Activated T-cell treated with anti-CD3 and anti-CD28 coated beads for 48 hours (primary cell): ENCODE measurements around the gene MPHOSPH9.
A peak's percentile ranks its signal among the peaks of the same experiment; 100 is the strongest.

ENCODE experiments used
- DNase-seq: peaks from one replicate; pipeline ENCODE4 v3.0.0-alpha.2; 2020; ENCODE audit warnings: low read depth

MPHOSPH9 gene

DNA sequence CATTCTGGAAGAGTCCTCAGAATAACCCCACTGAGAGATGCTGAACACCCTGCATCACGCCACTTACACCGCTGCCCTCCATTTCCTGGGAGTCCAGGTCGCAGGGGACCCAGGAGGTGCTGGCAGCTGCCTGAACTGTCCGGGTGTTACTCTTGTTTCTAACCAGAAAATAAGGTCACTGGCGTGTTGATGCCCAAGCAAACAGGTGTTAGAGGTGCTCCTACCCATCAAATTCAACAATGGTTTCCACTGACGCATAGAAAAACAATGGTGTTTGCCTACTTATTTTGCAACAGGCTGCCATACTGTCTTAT, 105.8 kb downstream of the MPHOSPH9 start:
- no peak for DNase-seq

DNA sequence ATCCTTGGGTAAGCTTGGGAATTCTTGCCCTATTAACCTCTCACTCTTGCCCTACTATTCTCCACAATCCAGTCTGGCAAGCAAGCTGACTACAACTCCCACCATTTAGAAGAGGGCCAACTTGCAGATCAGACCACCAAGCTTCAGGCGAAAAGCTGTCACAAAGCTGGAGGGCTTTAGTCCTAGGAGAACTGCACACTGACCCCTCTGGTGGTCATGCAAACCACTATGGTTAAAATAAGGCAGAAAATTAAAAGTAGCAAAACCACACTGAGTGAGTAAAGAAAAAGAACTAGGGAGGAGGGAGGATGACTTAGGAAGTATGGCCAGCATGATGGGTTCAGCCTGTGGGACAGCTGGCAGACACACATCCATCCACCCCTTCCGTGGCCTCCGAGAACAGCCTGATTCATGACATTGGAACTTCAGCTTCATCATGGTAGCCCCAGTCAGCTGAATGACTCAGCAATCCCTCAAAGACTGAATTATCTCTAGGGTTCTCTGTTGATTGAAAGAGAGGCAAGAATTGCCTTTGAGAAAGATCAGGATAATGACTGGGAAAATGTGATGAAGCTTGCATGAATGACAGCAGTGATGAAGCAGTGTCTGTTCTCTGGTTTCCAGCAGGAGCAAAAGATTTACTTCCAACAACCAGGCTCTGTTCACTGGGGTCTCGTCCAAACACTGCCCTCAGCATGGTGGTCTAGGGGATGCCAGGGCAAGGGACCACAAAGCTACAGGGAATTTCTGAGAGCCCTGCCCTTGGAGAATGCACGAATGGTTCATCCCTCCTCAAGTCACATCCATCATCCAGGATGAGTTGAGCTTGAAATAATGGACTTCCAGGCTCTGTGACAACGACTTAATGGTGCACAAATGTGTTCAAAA, 106.4 kb downstream of the MPHOSPH9 start:
- no peak for DNase-seq

DNA sequence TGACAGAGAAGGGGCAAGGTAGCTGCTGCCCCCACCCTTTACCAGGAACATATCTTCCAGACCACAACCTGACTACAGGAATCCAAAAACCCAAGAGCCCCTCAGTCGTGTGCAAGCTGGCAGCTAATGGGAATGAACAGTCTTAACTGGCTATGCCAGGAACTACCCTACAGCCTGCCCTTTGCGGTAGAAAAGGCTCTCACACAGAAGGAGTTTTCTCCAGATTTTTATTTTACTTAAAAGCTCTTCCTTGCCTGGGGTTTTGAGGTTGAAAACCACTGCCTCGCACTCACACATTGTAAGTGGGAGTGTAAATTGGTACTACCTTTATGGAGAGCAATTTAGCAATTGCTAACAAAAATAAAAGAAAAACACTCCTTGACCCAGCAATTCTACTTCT, 110.3 kb downstream of the MPHOSPH9 start:
- no peak for DNase-seq

DNA sequence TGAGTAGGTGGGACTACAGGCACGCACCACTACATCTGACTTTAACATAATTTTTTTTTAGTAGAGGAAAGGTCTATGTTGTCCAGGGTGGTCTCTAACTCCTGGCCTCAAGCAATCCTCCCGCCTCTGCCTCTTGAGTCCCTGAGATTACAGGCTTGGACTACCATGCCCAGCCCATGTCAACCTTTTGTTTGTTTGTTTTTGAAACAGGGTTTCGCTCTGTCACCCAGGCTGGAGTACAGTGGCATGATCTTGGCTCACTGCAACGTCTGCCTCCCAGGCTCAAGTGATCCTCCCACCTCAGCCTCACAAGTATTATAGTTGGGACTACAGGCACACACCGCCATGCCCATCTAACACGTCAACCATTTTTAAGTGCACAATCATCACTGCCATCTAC, 111.3 kb downstream of the MPHOSPH9 start:
- no peak for DNase-seq

DNA sequence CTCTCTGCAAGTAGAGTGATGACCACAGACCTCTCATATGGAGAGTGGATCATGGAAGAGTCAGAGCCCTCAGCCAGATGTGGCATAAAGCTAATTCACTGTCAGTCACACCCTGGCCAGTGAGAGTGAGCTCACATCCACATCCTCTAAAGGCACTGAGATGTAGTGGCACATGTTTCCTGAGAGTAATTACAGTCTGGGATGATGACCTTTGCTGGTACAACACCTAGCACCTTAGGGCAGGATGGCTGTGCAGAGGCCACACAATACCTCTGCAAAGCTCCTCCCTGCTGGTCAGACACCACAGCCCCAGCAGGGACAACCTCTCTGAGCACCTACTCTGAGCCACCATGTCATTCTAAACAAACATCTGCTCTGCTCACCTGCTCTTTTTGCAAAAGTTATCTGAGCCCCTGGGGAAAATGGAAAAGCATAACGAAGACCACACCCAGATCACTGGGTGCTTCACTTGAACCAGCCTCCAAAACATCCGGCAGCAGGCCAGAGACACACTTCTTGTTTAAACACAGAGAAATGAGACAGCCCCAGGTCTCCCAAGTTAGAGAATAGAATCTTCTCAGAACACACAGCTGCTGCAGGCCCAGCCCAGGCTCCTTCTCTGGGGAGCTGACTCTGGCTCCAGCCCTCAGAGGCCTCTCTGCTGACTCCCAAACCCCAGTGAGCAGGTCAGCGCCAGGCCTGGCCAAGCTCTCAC, 112.3 kb downstream of the MPHOSPH9 start:
- DNase-seq = no peak

DNA sequence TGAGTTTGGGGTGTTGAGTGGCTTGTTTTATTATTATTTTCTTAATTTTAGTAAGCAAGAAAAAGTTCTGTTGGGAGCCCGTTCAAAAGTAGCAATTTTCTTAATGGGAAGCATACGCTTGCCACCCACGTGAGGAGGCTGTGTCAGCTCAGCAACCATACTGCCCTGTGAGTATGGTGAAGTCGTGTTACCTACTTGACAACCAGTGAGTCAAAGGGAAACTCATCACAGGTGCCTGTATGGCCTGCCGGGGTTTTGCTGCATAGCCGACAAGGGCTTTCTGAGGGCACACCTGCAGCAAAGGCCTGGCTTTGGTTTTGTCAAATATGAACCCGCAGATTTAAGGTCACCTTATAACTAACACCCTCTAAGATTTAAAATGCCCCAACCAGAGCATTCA, 113.1 kb downstream of the MPHOSPH9 start:
- peak; percentile 31 for DNase-seq

DNA sequence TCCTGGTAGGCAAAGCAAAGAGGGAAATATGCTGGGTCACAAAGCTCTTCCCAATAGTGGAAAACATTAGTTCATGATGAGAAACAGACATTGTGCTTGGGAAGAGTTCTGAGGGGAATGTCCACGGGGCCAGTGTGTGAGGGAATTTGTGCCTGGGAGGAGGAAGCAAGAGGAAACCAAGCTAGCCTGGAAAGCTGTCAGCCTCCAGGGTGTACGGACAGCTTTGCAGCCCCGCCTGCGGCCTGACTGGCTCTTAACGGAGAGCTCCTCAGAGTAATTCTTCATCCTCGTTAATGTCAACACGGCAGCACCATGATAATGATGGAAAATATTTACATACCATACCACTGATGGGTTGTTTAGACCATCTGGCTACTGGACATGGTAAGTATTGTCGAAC, 114.4 kb downstream of the MPHOSPH9 start:
- no peak for DNase-seq

DNA sequence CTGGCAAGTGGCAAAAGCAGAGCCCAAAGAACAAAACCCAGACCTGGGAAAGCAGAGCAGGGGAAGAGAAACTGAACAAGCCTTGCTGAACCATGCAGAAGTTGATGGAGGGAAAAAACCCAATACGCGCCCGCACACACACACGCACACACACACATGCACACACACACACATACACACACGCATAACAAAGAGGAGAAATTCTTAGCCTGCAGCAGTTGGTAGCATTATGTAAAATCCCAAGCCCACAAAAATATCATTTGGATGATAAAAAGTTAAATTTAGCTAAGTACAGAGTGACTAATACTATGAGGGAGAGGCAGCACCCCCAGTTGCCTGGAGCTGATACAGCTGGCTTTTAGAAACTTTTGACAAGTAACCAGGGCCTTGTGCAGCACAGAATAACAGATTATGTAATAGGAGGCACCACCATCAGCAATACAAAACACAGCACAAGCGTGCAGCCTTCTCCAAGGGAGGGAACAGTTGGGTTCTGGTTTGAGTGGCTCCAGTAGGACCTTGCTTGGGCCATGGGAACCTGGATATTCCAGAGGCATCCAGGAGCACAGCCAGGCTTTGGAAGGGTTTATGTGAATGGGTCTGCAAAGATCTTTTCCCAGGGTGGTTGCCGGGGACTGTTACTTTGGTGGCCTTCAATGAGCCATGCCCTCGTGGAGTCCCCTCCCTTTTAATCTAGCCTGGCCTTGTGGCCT, 117.4 kb downstream of the MPHOSPH9 start:
- no peak for DNase-seq

DNA sequence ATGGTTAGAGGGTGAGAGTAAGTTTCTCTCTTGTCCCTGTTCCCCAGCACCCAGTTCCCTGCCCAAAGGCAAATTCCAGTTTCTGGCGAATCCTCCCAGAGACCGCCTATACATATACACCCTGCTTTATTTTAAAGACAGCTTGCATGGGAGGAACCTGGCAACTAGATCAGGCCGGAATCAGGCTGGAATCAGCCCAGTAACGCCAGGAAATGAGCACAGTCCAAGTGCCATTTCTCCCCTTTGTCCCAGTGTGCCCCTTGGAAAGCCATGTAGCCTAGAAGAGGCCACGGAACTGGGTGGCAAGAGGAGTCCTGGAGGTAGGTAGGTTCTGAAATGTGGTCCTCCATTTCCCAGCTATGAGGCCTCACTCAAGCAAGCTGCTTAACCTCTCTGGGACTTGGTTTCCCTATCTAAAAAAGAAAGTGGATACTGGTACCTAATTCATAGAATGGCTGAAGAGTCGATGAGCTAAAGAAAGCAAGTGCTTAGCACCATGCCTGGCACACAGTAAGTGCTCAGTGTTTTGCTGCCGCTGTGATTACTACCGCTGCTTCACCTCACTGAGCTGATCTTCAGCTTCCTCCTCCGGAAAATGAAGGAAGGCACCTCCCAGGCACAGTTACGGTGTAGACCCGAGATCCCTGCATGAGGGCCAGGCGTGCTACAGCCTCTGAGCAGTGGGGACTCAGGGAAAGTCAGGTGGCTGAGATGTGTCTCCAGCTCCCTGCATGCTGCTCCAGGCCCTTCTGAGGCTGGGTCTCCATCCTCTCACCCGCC, 118.4 kb downstream of the MPHOSPH9 start:
- no peak for DNase-seq

DNA sequence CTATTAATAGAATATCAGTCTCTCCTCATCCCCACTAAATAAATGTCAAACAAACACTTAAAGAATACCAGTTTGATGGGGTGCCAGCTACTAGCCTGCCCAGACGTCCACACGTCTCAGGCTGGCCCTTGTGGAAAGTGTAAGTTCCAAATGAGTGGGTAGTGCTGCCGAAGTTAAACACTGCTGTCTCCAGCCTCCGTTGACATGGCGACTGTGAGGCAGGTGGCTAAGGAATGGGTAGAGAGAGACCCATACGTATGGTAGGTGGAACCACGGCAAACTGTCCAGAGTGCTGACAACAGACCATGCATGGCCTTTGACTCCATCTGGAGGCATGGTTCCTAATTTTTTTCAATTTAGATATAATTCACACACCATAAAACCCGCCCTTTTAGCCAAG, 119.9 kb downstream of the MPHOSPH9 start:
- no peak for DNase-seq

DNA sequence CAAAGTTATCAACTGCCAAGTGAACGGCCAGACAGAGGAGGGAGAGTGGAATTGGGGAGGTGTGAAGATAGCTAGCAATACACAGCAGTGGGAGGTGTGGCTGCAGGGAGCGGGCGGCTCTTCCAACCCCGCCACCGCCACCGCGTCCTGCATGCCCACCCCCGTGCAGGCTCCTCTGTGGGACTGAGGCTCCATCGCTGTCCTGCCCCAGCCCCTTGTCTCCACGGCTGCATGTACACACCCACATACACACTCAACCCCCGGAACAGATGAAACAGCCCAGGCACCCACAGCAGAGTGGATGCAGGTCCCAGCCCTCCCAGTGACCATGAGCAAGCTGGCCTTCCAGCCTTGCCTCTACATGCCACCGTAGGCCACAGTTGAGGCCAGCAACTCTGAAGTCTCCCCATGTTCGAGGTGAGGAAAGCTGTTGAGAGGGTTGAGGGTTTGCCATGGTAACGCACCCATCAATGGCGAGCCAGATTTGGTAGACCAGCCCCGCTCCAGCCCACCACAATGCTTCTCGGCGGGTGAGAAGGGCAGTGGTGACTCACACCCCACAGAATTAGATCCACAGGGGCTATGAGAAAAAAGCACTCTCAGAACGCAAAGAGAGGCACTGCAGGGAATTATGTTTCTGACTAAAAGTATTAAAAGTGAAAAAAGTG, 121.3 kb downstream of the MPHOSPH9 start:
- DNase-seq = no peak

DNA sequence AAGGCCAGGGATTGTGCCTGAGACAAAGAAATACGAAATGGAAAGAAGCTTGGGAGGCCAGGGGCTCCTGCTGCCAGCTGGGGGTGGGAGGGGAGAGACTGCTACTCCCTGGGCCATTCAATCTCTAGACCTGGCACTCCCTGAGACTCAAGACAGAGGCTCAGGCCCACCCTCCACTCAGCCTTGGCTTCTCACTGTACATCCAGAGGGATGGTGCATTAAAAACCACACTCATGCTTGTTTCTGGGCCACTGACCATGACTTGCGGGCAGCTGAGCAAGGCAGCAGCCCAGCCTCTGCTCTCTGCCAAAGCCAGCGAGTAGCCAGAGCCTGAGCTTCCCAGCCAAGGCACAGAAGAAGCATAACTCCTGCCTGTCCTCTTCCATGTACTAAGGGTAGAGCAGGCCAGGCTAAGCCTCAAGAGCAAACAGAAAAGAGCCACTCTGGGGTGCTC, 123.6 kb downstream of the MPHOSPH9 start:
- no peak for DNase-seq

DNA sequence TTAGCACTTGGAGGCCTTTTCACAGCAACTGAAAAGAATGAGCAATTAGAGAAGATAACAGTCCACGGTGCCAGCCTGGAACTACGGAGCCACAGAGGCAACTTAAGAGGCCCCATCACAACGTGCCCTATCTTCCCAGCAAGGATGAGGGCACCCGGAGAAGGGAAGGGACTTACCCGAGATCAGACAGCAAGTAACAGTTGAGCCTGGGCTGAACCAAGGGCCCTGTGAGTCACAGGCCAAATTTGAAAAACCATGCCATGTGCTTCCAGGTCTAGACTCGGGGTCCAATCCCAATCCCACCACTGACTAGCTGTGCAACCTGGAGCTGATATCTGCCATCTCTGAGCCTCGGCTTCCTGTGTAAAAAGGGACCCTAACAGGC, 124.3 kb downstream of the MPHOSPH9 start:
- DNase-seq = no peak

DNA sequence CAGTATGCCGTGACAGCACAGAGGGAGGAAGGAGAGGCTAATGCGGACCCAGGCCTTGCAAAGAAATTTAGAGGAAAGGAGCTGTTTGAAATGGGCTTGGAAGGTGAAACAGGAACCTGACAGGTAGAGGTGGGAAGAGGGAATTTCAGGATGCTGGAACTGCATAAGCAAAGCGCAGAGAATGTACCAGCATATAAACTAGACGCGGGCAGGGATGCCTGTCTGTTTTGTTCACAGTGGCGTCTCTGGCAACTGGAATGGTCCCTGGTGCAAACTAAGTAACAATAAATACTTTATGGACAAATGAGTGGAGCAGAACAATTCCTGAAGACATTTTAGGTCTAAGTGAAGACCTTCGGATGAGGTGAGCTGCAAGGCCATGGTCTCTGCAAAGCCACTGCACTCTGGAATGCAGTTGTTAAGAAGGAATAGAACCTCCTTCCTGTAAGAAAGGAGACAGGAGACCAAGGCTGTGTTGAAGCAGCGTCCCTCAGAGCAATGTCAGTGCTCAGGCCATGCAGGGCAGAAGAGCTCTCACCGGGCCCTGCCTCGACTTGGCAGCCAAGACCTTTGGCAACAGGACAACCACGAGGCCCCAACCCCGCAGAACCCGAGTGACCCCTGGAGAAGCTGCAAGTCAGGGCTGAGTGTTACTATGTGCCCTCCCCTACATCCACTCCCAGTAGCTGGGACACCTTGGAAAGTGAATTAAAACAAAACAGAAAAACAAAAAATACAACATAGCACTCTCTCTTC, 124.8 kb downstream of the MPHOSPH9 start:
- DNase-seq = no peak

DNA sequence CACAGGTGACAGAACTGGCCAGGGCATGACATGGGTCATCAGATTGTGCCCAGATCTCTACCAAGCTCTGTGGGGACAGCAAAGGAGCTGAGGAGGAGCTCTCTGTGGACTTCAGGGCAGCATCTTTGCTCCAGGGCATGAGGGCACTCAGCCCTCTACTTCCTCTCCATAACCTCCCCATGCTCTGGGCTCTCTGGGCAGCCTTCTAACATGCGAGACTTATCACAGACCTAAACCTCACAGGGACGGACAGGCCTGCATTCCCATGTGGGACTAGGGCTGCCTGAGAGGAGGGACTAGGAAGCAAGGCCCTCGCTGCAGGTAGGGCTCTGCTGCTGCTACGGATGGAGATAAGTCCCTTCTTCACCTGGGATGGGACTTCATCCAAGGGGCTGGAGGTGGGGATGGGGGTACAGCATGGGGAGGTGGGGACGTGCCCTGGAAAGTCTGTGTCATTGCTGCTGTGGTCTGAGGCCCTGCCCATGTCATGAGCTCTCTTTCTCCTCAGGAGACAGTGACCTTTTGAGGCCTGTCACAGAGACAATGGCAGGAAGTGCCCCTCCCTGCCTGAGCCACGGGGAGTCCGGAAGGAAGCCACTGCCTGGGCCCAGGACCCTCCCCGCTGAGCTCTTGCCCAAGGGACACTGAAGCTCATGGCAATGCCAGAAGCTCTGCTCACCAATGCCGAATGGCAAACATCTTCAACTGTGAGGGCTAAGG, 126.1 kb downstream of the MPHOSPH9 start:
- peak; percentile 54 for DNase-seq

DNA sequence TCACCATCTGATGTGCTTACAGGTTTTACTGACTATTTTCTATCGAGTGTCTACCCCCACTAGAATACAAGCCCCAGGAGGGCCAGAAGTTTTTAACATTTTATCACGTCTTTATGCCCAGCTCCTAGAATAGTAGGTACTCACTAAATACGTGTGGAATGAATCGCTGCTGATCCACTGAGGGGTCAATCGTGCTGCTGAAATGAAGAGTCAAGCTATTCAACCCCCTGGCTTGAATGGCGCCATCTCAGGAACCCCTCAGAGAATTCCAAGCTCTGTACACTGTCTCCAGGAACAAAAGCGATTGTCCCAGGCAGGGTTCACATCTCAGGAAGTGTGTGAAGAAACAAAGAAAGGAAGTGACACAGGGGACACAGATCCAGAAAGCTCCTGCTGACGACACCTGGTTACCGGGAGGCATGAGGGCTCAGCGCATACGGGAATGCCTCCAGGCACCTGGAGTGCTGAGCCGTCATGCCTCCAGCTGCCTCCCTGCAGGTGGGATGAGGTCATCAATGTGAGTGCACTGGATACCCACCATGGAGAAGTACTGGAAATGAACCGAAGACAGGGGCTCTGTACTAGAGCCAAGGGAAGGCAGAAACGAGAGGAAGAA, 127.6 kb downstream of the MPHOSPH9 start:
- no peak for DNase-seq

DNA sequence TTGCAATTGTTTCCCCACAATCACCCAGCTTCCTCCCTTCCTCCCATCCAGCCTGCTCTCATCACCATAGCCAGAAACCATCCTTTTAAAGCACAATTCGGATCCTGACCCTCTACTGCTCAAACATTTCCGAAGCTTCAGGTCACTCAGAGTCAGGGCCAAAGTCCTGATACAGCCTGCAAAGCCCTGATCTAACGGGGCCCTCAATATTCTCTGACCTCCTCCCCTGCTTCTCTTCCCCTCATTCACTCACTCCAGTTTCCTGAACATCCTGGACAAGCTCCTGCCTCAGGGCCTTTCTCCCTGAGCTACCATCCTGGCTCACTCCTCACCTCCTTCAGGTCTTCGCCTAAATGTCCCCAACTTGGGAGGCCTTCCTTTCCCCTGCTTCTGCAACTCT, 128.1 kb downstream of the MPHOSPH9 start:
- DNase-seq = no peak
